ENCODE measurements around the gene PTGDS.

Gene PTGDS

GRCh38 chr9:136977223-136977622 lies at the start of gene PTGDS:
Gene PTGDS, plus strand, starts transcription at chr9:136977504. Its CDS starts 75 bp downstream, at chr9:136977579.
- no peak for DNase-seq

- no peak for DNase-seq
These were observed 48.7 kb upstream of the PTGDS start for GRCh38 chr9:136928591-136928990.

- DNase-seq: no peak
These were observed 47.3 kb upstream of the PTGDS start for GRCh38 chr9:136930014-136930413.

- no peak for DNase-seq
These were observed 45.6 kb upstream of the PTGDS start for GRCh38 chr9:136931611-136932130.

GRCh38 chr9:136934277-136934676 lies 43.0 kb upstream of the PTGDS start:
- DNase-seq: no peak

- no peak for DNase-seq
These were observed 41.7 kb upstream of the PTGDS start for GRCh38 chr9:136935651-136936050.

- no peak for DNase-seq
These were observed 40.6 kb upstream of the PTGDS start for GRCh38 chr9:136936645-136937170.

- no peak for DNase-seq
These were observed 39.9 kb upstream of the PTGDS start for GRCh38 chr9:136937186-136938001.

GRCh38 chr9:136939431-136939995 lies 37.8 kb upstream of the PTGDS start:
- no peak for DNase-seq

- DNase-seq: no peak
These were observed 37.2 kb upstream of the PTGDS start for GRCh38 chr9:136939996-136940525.

- DNase-seq: no peak
These were observed 36.6 kb upstream of the PTGDS start for GRCh38 chr9:136940526-136941230.

- DNase-seq: no peak
These were observed 35.8 kb upstream of the PTGDS start for GRCh38 chr9:136941231-136942111.

- DNase-seq: no peak
These were observed 35.0 kb upstream of the PTGDS start for GRCh38 chr9:136942112-136942880.

GRCh38 chr9:136942881-136943230 lies 34.4 kb upstream of the PTGDS start:
- no peak for DNase-seq

- no peak for DNase-seq
These were observed 33.8 kb upstream of the PTGDS start for GRCh38 chr9:136943291-136944211.

- no peak for DNase-seq
These were observed 33.1 kb upstream of the PTGDS start for GRCh38 chr9:136944212-136944518.

- peak; percentile 68 to 79 for DNase-seq
These were observed 32.6 kb upstream of the PTGDS start, which contains the start of the genes C8G and FBXW5 for GRCh38 chr9:136944519-136945332. Gene C8G, plus strand, starts transcription at chr9:136945243. Its CDS starts 78 bp downstream, at chr9:136945321. Gene FBXW5, minus strand, starts transcription at chr9:136944738. Its CDS starts 655 bp downstream, at chr9:136944083.

- DNase-seq: no peak
These were observed 31.7 kb upstream of the PTGDS start for GRCh38 chr9:136945333-136946227.

Measured in NCI-H187 (cell line).